HCT116 (cell line): ENCODE results near the gene HEPACAM. TPM values are rescaled to one million over a fixed set of nuclear protein-coding genes. Genes with fewer than 3 reads are reported as not detected.

Source experiments
- ATAC-seq: fragments of 200-7000 bp; cut with Tn5 transposase; 2 replicates; pipeline ENCODE4 v1.9.1; 2020; ENCODE audit warnings: mild to moderate bottlenecking, moderate library complexity
- BruUV-seq: library from RNA; stranded (reverse); fragments of 400-500 nt; replicated peaks from 2 replicates; lab custom pipeline; 2021; lab: Mats Ljungman, UMichigan
- CTCF ChIA-PET: fragments of 300-600 bp; sonication (Branson Sonifier 250); formaldehyde crosslinking; loops from one replicate; lab custom pipeline; 2021; ENCODE audit warnings: antibody characterized with exemption; lab: Charles Lee
- POLR2A ChIA-PET: fragments of 300-600, 350-600 bp; sonication (Branson Sonifier 250); formaldehyde crosslinking; loops from one replicate; lab custom pipeline; 2021; ENCODE audit warnings: antibody characterized with exemption; lab: Charles Lee
- RAD21 ChIA-PET, 2 experiments: fragments of 300-600 bp; sonication (Branson Sonifier 250); formaldehyde crosslinking; loops; one replicate each; lab custom pipeline; 2023; ENCODE audit warnings: low total read pairs in 2 of 2; ENCODE audit not compliant: uncharacterized antibody in 2 of 2, unreplicated experiment in 2 of 2, low non-redundant PET in 1 of 2; lab: Charles Lee
- DNase-seq: peaks from one replicate; pipeline ENCODE4 v3.0.0-alpha.2; 2010; ENCODE audit warnings: low read depth, low spot score
- H2AFZ ChIP-seq: fragments of 200-600 bp; shearing (Covaris generic), sonication (generic); 2 replicates; pipeline ENCODE4 v1.6.1; 2017; ENCODE audit warnings: low read depth, mixed run types, mixed read lengths, antibody characterized with exemption, low read length; ENCODE audit not compliant: poor library complexity, severe bottlenecking
- H3K27ac ChIP-seq: 2 replicates; pipeline ENCODE4 v1.5.1; 2012; ENCODE audit warnings: low read depth, low read length
- H3K27me3 ChIP-seq: fragments of 200-600 bp; sonication (generic); 2 replicates; pipeline ENCODE4 v1.6.1; 2016; ENCODE audit warnings: mixed run types, low read length, mixed read lengths; ENCODE audit not compliant: insufficient read depth
- H3K36me3 ChIP-seq, 2 experiments: fragments of 200-500 bp in 1 of 2; fragments of 200-600 bp in 1 of 2; sonication (Bioruptor generic) in 1 of 2; sonication (generic) in 1 of 2; 2 replicates each; pipeline versions ENCODE4 v1.5.1 to v1.6.1; 2014 to 2016; ENCODE audit warnings: low read length in 2 of 2, inconsistent platforms in 1 of 2, mixed read lengths in 1 of 2, mixed run types in 1 of 2; ENCODE audit not compliant: insufficient read depth in 2 of 2, control insufficient read depth in 1 of 2
- H3K4me1 ChIP-seq, 2 experiments: fragments of 200-600 bp in 1 of 2; sonication (generic) in 1 of 2; 2 replicates each; pipeline versions ENCODE4 v1.5.1 to v1.6.1; 2012 to 2017; ENCODE audit warnings: low read length in 2 of 2, inconsistent platforms in 1 of 2, mild to moderate bottlenecking in 1 of 2, mixed read lengths in 1 of 2, mixed run types in 1 of 2, moderate library complexity in 1 of 2; ENCODE audit not compliant: insufficient read depth in 2 of 2, control insufficient read depth in 1 of 2
- H3K4me2 ChIP-seq: fragments of 200-600 bp; sonication (generic); 2 replicates; pipeline ENCODE4 v1.6.1; 2017; ENCODE audit warnings: mixed run types, low read length, mixed read lengths
- H3K4me3 ChIP-seq, 2 experiments: fragments of 200-600 bp in 1 of 2; sonication (generic) in 1 of 2; replicated peaks in 1 of 2; 2 replicates each; pipeline ENCODE4 v1.5.1; 2011 to 2016; ENCODE audit warnings: low read length in 2 of 2, control low read depth in 1 of 2, low read depth in 1 of 2, mild to moderate bottlenecking in 1 of 2, mixed read lengths in 1 of 2, mixed run types in 1 of 2
- H3K79me2 ChIP-seq: fragments of 200-600 bp; sonication (generic); 2 replicates; pipeline ENCODE4 v1.6.1; 2017; ENCODE audit warnings: mild to moderate bottlenecking, mixed run types, low read length, moderate library complexity, mixed read lengths; ENCODE audit not compliant: insufficient read depth
- H3K9ac ChIP-seq: fragments of 200-600 bp; sonication (generic); 2 replicates; pipeline ENCODE4 v1.6.1; 2016; ENCODE audit warnings: low read length, mixed read lengths
- H3K9me2 ChIP-seq: fragments of 200-600 bp; sonication (generic), shearing (Covaris generic); 2 replicates; pipeline ENCODE4 v1.6.1; 2017; ENCODE audit warnings: mixed run types, mild to moderate bottlenecking, moderate library complexity; ENCODE audit not compliant: insufficient read depth
- H3K9me3 ChIP-seq, 2 experiments: fragments of 200-500 bp in 1 of 2; fragments of 200-600 bp in 1 of 2; sonication (Bioruptor generic) in 1 of 2; sonication (generic) in 1 of 2; 2 replicates each; pipeline ENCODE4 v1.6.1; 2014 to 2017; ENCODE audit warnings: low read length in 2 of 2, mixed read lengths in 2 of 2, inconsistent platforms in 1 of 2, low read depth in 1 of 2, mild to moderate bottlenecking in 1 of 2, mixed run types in 1 of 2, moderate library complexity in 1 of 2; ENCODE audit not compliant: control insufficient read depth in 1 of 2, insufficient read depth in 1 of 2
- H4K20me1 ChIP-seq: fragments of 200-600 bp; sonication (generic), shearing (Covaris generic); 2 replicates; pipeline ENCODE4 v1.6.1; 2017; ENCODE audit warnings: mixed run types, mild to moderate bottlenecking, moderate library complexity; ENCODE audit not compliant: insufficient read depth
- ATF3 ChIP-seq: IDR thresholded peaks from 2 replicates; pipeline ENCODE4 v1.6.1; 2012
- CBX3 ChIP-seq: IDR thresholded peaks from 2 replicates; pipeline ENCODE4 v1.6.1; 2012; ENCODE audit warnings: low read depth
- CEBPB ChIP-seq: IDR thresholded peaks from 2 replicates; pipeline ENCODE4 v1.6.1; 2012; ENCODE audit warnings: low read depth
- CTCF ChIP-seq, 3 experiments: fragments of 200-600 bp in 1 of 3; sonication (generic) in 1 of 3; IDR thresholded peaks in 2 of 3; conservative IDR thresholded peaks in 1 of 3; 2 replicates each; pipeline ENCODE4 v1.5.1; 2012 to 2017; ENCODE audit warnings: low read depth in 2 of 3, low read length in 2 of 3, antibody characterized with exemption in 1 of 3, borderline replicate concordance in 1 of 3, control low read depth in 1 of 3, mild to moderate bottlenecking in 1 of 3, mixed read lengths in 1 of 3, mixed run types in 1 of 3, moderate library complexity in 1 of 3; ENCODE audit not compliant: insufficient read depth in 1 of 3
- EGR1 ChIP-seq: IDR thresholded peaks from 2 replicates; pipeline ENCODE4 v1.6.1; 2012; ENCODE audit warnings: low read depth
- ELF1 ChIP-seq: IDR thresholded peaks from 2 replicates; pipeline ENCODE4 v1.6.1; 2012; ENCODE audit warnings: low read depth, borderline replicate concordance
- EZH2phosphoT487 ChIP-seq: fragments of 200-600 bp; IDR thresholded peaks from 2 replicates; pipeline ENCODE4 v1.6.1; 2018; ENCODE audit warnings: antibody characterized with exemption, borderline replicate concordance
- FOSL1 ChIP-seq: IDR thresholded peaks from 2 replicates; pipeline ENCODE4 v1.6.1; 2012; ENCODE audit warnings: low read depth
- POLR2AphosphoS5 ChIP-seq: IDR thresholded peaks from 2 replicates; pipeline ENCODE4 v1.6.1; 2011; ENCODE audit warnings: mild to moderate bottlenecking, low read depth, low read length, moderate library complexity
- REST ChIP-seq: IDR thresholded peaks from 2 replicates; pipeline ENCODE4 v1.6.1; 2012; ENCODE audit warnings: low read depth
- SIN3A ChIP-seq: IDR thresholded peaks from 2 replicates; pipeline ENCODE4 v1.6.1; 2012; ENCODE audit warnings: low read depth
- SP1 ChIP-seq: IDR thresholded peaks from 2 replicates; pipeline ENCODE4 v1.6.1; 2012; ENCODE audit warnings: low read depth
- SRF ChIP-seq: IDR thresholded peaks from 2 replicates; pipeline ENCODE4 v1.6.1; 2012; ENCODE audit warnings: low read depth
- TCF7L2 ChIP-seq: IDR thresholded peaks from 2 replicates; pipeline ENCODE4 v1.7.0; 2011; ENCODE audit warnings: borderline replicate concordance, inconsistent platforms; ENCODE audit not compliant: insufficient read depth, insufficient read length; ENCODE audit errors: extremely low read depth
- YY1 ChIP-seq: IDR thresholded peaks from 2 replicates; pipeline ENCODE4 v1.6.1; 2011; ENCODE audit warnings: low read length, low read depth, moderate library complexity, mild to moderate bottlenecking; ENCODE audit not compliant: insufficient replicate concordance; ENCODE audit errors: extremely low read depth
- ZBTB33 ChIP-seq: IDR thresholded peaks from 2 replicates; pipeline ENCODE4 v1.6.1; 2011; ENCODE audit warnings: mild to moderate bottlenecking, low read length, moderate library complexity; ENCODE audit not compliant: insufficient replicate concordance; ENCODE audit errors: extremely low read depth
- ZFX ChIP-seq: fragments of 450-650 bp; IDR thresholded peaks from 2 replicates; pipeline ENCODE4 v1.6.1; 2017
- ZNF274 ChIP-seq: fragments of 200-500 bp; sonication (Bioruptor generic); IDR thresholded peaks from 2 replicates; pipeline ENCODE4 v1.6.1; 2014; ENCODE audit warnings: mild to moderate bottlenecking, low read depth, low read length, inconsistent platforms
- intact Hi-C: fragments of 100-400 bp; cut with micrococcal nuclease; formaldehyde crosslinking; loops from 2 replicates; pipeline ENCODE4 v1.10.0; 2022
- total RNA-seq: library from RNA; stranded (reverse); gene quantifications from one replicate; pipeline ENCODE4 v1.2.1, GENCODE V29; 2021; ENCODE audit not compliant: unreplicated experiment

HEPACAM gene
- total RNA-seq, 1 experiment from 2014 or later: not detected

- no peak overlapping the region for H3K4me2 ChIP-seq
- RAD21 ChIA-PET: no interaction called here
- H3K36me3 ChIP-seq: no peaks in the 10 kb centered on the region
- peaks cover 12 to 23% of the 10 kb centered on the region in 2 experiments for H3K4me1 ChIP-seq
- H3K9ac ChIP-seq: no peak overlapping the region
- H2AFZ ChIP-seq: no peak overlapping the region
- ATAC-seq (no peak), DNase-seq (no peak)
- BruUV-seq: no TSS peak
- intact Hi-C loops: loop anchor here (2.0 kb wide), 1 partner anchor 555 kb away; no protein-coding TSS in a partner anchor
- H3K79me2 ChIP-seq: no peaks in the 10 kb centered on the region
- H3K4me3 ChIP-seq: no peak overlapping the region
- CTCF ChIA-PET: no interaction called here
- no peak overlapping the region for H3K27ac ChIP-seq
- TF ChIP-seq FOSL1 (no peak), ELF1 (no peak), POLR2AphosphoS5 (no peak), YY1 (no peak), EZH2phosphoT487 (no peak), CBX3 (no peak), REST (no peak), SRF (no peak), EGR1 (no peak), CTCF (IDR thresholded peaks at IDR 0.05 in 2 of 3, conservative IDR thresholded peaks at IDR 0.05 in 1 of 3; ENCODE audit: borderline replicate concordance in 1 of 3, insufficient read depth in 1 of 3, low read depth in 2 of 3, low read length in 2 of 3) (no peak), ZFX (no peak), CEBPB (no peak), ATF3 (no peak), TCF7L2 (no peak), SP1 (no peak), SIN3A (no peak), ZBTB33 (no peak), ZNF274 (no peak)
- no peaks in the 10 kb centered on the region for H3K9me3 ChIP-seq
- H4K20me1 ChIP-seq: no peaks in the 10 kb centered on the region
- POLR2A ChIA-PET: no interaction called here
- H3K9me2 ChIP-seq: no peaks in the 10 kb centered on the region
- H3K27me3 ChIP-seq: peaks cover 9% of the 10 kb centered on the region; the same call in 1 of the 2 replicates
Measured at GRCh38 chr11:124873951-124874350, 61.9 kb downstream of the HEPACAM start.
